ENCODE measurements around the gene LRRIQ3.

The LRRIQ3 gene

GRCh38 chr1:74107394-74107793, 90.6 kb downstream of the LRRIQ3 start:
- DNase-seq (ENCODE audit: low spot score): no peak

GRCh38 chr1:74091371-74091770, 106.6 kb downstream of the LRRIQ3 start:
- no peak for DNase-seq (ENCODE audit: low spot score)

- DNase-seq (ENCODE audit: low spot score): no peak
Measured at GRCh38 chr1:74083128-74083527, 114.8 kb downstream of the LRRIQ3 start.

- no peak for DNase-seq (ENCODE audit: low spot score)
Measured at GRCh38 chr1:74065081-74065480, 132.9 kb downstream of the LRRIQ3 start.

GRCh38 chr1:74057719-74058118, 140.3 kb downstream of the LRRIQ3 start:
- no peak for DNase-seq (ENCODE audit: low spot score)

GRCh38 chr1:74053407-74053806, 144.6 kb downstream of the LRRIQ3 start:
- DNase-seq (ENCODE audit: low spot score): no peak

GRCh38 chr1:74050386-74050785, 147.6 kb downstream of the LRRIQ3 start:
- DNase-seq (ENCODE audit: low spot score): no peak

- DNase-seq (ENCODE audit: low spot score): no peak
Measured at GRCh38 chr1:74038042-74038441, 159.9 kb downstream of the LRRIQ3 start.

- no peak for DNase-seq (ENCODE audit: low spot score)
Measured at GRCh38 chr1:74012583-74012982, 185.4 kb downstream of the LRRIQ3 start.

GRCh38 chr1:74011736-74012135, 186.2 kb downstream of the LRRIQ3 start:
- no peak for DNase-seq (ENCODE audit: low spot score)

GRCh38 chr1:74010206-74010605, 187.8 kb downstream of the LRRIQ3 start:
- no peak for DNase-seq (ENCODE audit: low spot score)

- no peak for DNase-seq (ENCODE audit: low spot score)
Measured at GRCh38 chr1:74005533-74005932, 192.4 kb downstream of the LRRIQ3 start.

GRCh38 chr1:74003806-74004205, 194.2 kb downstream of the LRRIQ3 start:
- no peak for DNase-seq (ENCODE audit: low spot score)

GRCh38 chr1:73998348-73998959, 199.5 kb downstream of the LRRIQ3 start:
- peak; percentile 24 for DNase-seq (ENCODE audit: low spot score)

- no peak for DNase-seq (ENCODE audit: low spot score)
Measured at GRCh38 chr1:73980324-73981040, 217.5 kb downstream of the LRRIQ3 start.

GRCh38 chr1:73979684-73980083, 218.3 kb downstream of the LRRIQ3 start:
- DNase-seq (ENCODE audit: low spot score): no peak

- no peak for DNase-seq (ENCODE audit: low spot score)
Measured at GRCh38 chr1:73978964-73979363, 219.0 kb downstream of the LRRIQ3 start.

Data from GM03348 (cell line).